Stimulated activated naive CD4-positive, alpha-beta T cell (primary cell): Measurements from ENCODE around the gene TLR4.

Experiments used
- DNase-seq, 6 experiments: peaks; one replicate each; lab custom pipeline; 2025; lab: John Stamatoyannopoulos, UW

Gene TLR4

GRCh38 chr9:117745598-117745997 lies 41.4 kb downstream of the TLR4 start:
- DNase-seq = no peak

DNA sequence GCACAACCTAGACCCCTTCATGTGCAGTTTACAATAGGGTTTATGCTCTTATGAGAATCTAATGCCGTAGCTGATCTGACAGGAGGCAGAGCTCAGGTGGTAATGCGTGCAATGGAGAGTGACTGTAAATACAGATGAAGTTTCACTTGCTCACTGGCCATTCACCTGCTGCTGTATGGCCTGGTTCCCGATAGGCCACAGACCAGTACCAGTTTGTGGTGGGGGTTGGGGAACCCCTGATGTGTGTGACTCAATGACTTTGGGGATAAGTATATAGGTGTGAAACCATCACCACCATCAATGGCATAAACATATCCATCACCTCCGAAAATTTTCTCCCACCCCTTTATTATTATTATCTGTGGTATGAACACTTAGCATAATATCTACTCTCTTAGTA lies 42.1 kb downstream of the TLR4 start:
- DNase-seq = no peak

- no peak for DNase-seq
Measured at GRCh38 chr9:117747386-117747970, 43.3 kb downstream of the TLR4 start.

GRCh38 chr9:117750401-117750800 lies 46.2 kb downstream of the TLR4 start:
- DNase-seq = no peak

DNA sequence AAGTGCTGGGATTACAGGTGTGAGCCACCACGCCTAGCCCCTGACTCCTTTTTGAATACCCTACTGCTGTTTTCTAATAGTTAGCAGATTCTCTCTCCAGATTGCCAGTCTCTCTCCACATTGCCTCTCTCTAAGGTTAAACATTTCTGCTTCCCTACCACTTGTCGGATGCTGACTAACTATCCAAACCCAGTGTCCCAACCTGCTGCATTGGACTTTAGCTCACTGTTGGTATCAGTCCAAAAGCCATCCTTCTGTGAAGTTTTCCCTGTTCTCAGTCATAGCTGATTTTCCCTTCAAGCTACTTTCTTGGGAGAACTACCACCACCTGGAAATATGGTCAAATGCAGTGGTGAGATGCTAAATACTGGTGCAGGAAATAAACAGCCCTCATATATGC lies 48.7 kb downstream of the TLR4 start:
- DNase-seq = no peak

DNA sequence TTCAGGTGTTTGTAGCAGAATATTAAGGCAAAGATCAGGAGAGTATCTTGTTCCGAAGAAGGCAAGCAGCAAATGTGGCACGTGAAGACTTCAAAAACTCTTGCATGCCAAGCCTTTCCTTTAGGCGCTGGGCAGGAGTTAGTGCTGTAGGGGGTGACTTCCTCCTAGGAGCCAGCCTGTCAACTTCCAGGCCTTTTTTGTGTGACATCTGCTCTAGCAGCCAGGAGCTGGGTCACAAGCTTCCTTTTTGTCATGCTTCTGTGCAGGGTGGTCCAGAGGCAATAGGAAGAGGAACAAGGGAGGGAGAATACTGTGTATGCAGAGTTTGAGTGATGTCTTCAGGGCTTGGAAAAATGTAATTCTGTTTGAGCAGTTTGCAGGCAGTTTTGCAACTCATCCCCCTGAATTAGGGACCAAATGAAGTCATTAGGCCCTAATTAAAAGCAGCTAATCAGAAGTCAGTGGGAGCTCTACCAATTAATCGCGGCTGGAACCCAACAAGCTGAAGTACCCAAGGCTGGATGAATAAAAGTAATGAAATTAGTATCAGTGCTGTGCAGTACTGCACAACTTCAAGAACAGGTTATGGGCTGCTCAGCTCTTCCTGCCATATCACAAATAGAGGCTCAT lies 53.5 kb downstream of the TLR4 start:
- DNase-seq = no peak

DNA sequence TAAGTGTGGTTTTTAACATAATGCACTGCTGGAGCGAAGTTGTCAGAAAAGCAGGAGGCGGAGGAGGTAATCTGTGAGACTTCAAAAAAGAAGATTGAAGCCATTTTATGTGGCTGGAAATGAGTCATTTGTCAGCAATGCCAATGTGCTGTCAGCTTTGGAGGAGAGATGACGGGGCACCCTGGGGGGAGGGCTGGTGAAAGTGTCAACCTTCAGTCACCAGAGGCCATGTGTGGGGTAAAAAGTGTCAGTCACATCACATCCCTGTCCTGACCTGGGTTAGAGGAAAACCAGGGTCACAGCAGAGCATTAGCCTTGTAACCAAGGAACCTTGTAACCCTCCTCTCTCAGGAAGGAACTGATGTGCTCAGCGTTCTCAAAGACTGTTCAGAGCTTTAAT lies 59.1 kb downstream of the TLR4 start:
- DNase-seq = no peak

- no peak for DNase-seq
Measured at GRCh38 chr9:117768750-117769395, 64.7 kb downstream of the TLR4 start.

DNA sequence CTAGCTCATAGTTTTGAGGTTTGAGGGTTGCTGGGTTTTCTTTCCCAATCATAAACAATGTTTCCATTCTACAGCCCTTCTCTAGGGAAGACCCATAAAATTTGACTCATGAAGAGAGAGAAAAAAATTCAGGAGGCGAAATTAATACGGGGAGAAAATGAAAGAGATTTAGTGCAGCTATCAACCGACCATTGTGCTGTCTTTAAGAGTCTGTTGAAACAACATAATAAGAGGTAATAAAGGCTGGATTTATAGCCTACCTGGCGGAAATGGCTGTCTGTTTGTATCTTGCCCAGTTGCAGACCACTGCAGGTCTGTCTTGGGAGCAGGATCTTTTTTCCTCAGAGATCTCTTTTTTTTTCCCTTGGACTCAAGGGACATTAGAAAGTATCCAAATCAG lies 66.9 kb downstream of the TLR4 start:
- no peak for DNase-seq

- no peak for DNase-seq
Measured at GRCh38 chr9:117772960-117773359, 68.8 kb downstream of the TLR4 start.
